HEK293T (cell line): ENCODE results near the gene ANKRD36C.
"Not testable (repeated sequence)": the region's sequence is repeated elsewhere in the genome, so short reads cannot be mapped to it uniquely, and the experiment has no call there.

ENCODE experiments used
- ARNT ChIP-seq: fragments of 450-650 bp; IDR thresholded peaks from 2 replicates; pipeline ENCODE4 v1.6.1; 2017; ENCODE audit warnings: mild to moderate bottlenecking
- CTBP1 ChIP-seq: fragments of 450-650 bp; IDR thresholded peaks from 2 replicates; pipeline ENCODE4 v1.6.1; 2016; ENCODE audit warnings: borderline replicate concordance
- ELF4 ChIP-seq: fragments of 450-650 bp; IDR thresholded peaks from 2 replicates; pipeline ENCODE4 v1.6.1; 2017; ENCODE audit warnings: antibody characterized with exemption
- FOXM1 ChIP-seq: fragments of 450-650 bp; IDR thresholded peaks from 2 replicates; pipeline ENCODE4 v1.6.1; 2017; ENCODE audit warnings: mild to moderate bottlenecking, borderline replicate concordance
- HDGF ChIP-seq: fragments of 450-650 bp; IDR thresholded peaks from 2 replicates; pipeline ENCODE4 v1.6.1; 2017; ENCODE audit warnings: antibody characterized with exemption, borderline replicate concordance
- L3MBTL2 ChIP-seq: fragments of 450-650 bp; conservative IDR thresholded peaks from 2 replicates; pipeline ENCODE4 v1.6.1; 2016; ENCODE audit warnings: mild to moderate bottlenecking
- NFRKB ChIP-seq: fragments of 450-650 bp; IDR thresholded peaks from 2 replicates; pipeline ENCODE4 v1.6.1; 2016; ENCODE audit warnings: mild to moderate bottlenecking, moderate library complexity
- SUZ12 ChIP-seq: fragments of 450-650 bp; IDR thresholded peaks from 2 replicates; pipeline ENCODE4 v1.6.1; 2016; ENCODE audit warnings: mild to moderate bottlenecking

DNA sequence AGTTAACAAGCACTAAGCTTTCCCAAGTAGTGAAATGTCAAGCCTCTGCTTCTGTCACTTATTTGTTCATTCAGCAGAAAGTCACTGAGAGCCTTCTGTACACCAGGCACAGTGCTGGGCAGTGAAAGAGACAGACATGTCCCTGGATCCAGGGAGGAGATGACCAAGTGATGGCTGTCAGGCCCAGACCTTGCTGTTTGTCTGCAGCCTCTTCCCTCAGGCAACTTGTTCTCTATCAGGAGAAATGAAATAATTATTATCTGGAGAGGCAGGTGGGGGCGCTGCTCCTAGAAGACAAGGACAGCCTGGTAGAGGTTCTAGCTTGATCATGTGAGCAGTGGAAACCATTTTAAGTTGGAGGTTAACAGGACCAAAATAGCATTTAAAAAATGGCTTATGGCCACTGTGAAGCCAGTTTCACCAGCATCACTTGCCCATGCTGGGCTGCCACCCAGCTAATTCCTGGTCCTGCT, 21.2 kb upstream of the ANKRD36C start:
- not testable (repeated sequence) for TF ChIP-seq FOXM1, NFRKB, ARNT, ELF4, SUZ12, CTBP1, L3MBTL2, HDGF
